KBM-7 (cell line): ENCODE data around the gene GRIN3B.

Experiments used
- DNase-seq: peaks from one replicate; pipeline ENCODE4 v3.0.0-alpha.2; 2015
- in situ Hi-C: fragments of 300-500 bp; cut with MboI; formaldehyde crosslinking; loops from 2 replicates; pipeline ENCODE4 v1.14.3; 2020; ENCODE audit warnings: low sequenced_read_pairs, low pct_unique_long_range_greater_than_20kb, mixed read lengths

Gene GRIN3B

DNA sequence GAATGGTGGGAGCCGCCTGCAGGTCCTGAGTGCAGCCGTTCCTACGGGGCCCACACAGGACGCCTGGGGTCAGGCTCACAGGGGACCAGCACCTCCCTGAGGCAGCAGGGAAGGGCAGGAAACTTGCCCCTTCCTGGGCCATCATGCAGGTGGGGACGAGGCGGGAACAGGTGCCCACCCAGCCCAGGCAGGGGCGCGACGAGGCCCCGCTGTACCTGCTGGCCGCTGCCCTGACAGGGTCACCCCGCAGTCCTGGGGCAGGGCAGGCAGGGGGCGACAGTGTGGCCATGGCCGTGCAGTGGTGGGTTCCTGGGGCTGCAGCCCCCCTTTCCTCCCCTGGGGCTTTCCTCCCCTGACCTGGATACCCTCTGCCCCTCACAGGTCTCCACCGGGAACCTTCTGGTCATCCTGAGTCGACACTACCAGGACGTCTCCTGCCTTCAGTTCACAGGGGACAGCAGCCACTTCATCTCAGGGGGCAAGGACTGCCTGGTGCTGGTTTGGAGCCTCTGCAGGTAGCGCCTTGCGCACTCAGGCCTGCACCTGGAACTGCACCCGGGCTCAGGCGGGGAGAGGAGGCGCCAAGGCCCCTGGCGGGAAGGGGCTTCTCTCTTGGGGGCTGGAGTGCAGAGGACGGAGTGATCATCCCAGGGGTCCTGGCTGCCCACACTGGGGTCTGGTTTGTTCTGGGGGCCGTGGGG, 10.7 kb upstream of the GRIN3B start:
- no peak for DNase-seq
- in situ Hi-C loops: no loop called here

- in situ Hi-C loops: no loop called here
- no peak for DNase-seq
Observed at GRCh38 chr19:990119-990571, 10.1 kb upstream of the GRIN3B start.

- in situ Hi-C loops: no loop called here
- no peak for DNase-seq
Observed at GRCh38 chr19:990746-991145, 9.5 kb upstream of the GRIN3B start.

- in situ Hi-C loops: no loop called here
- DNase-seq: no peak
Observed at GRCh38 chr19:991174-991931, 8.9 kb upstream of the GRIN3B start.

GRCh38 chr19:991932-992669, 8.1 kb upstream of the GRIN3B start:
- DNase-seq: no peak
- in situ Hi-C loops: no loop called here

GRCh38 chr19:992670-993055, 7.6 kb upstream of the GRIN3B start:
- no peak for DNase-seq
- in situ Hi-C loops: no loop called here

DNA sequence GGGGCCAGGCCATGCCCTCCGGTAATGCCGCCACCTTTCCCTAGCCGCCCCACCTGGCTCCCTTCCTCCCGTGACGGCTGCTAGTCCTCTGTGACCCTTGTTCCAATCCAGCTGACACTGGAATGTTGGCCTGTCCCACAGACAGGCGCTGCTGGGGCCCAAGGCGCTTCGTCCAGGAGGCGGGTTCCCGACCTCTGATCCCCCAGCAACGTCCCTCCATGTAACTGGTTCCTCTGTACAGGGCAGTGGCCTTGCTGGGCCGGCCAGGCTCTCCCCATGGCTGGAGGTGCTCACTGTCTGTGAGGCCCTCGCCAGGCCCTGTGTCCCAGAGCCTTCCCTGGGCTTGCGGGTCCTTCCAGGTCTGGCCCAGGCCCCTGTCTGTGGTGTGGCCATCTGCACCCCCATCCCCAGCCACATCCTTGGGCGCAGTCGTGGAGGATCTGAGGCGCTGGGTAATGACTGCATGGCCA, 6.8 kb upstream of the GRIN3B start:
- in situ Hi-C loops: no loop called here
- no peak for DNase-seq

GRCh38 chr19:993831-994393, 6.3 kb upstream of the GRIN3B start:
- DNase-seq: no peak
- in situ Hi-C loops: no loop called here

DNA sequence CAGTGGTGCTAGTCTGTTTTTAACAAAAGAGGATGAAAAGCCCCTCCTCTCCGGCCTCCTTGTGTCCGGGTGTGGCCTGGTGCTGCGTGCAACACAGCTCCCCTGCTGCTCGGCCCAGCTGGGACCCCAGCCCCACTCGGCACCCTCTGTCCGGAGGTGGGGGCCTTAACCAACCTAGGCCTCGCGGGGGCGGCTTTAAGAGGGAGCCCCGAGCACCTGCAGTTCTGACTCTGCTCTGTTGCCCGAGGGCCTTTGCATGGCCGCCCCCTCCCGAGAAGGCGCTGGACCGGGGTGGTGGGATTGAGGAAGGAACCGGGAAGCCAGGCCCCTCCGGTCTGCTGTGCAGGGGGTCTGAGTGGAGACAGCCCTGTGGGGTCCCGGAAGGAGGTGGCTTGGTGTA, 5.7 kb upstream of the GRIN3B start:
- DNase-seq: no peak
- in situ Hi-C loops: no loop called here

- DNase-seq: no peak
- in situ Hi-C loops: no loop called here
Observed at GRCh38 chr19:995051-995827, 5.0 kb upstream of the GRIN3B start.

GRCh38 chr19:996051-996838, 4.0 kb upstream of the GRIN3B start:
- DNase-seq: peak; percentile 51
- in situ Hi-C loops: no loop called here

DNA sequence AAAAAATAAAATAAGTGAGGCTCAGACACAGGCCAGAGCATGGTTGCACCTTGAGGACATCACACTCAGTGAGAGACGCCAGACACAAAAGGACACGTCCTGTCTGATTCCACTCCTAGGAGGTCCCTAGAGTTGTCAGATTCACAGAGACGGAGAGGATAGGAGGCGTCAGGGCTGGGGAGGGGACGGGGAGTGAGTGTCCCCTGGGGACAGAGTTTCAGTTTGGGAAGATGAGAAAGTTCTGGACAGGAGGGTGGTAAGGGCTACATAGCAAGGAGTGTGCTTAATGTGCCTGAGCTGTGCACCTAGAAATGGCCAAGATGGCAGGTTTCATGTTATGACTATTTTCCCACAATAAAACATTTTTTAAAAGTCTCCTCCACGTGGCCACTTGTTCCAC, 2.2 kb upstream of the GRIN3B start:
- in situ Hi-C loops: no loop called here
- DNase-seq: no peak

DNA sequence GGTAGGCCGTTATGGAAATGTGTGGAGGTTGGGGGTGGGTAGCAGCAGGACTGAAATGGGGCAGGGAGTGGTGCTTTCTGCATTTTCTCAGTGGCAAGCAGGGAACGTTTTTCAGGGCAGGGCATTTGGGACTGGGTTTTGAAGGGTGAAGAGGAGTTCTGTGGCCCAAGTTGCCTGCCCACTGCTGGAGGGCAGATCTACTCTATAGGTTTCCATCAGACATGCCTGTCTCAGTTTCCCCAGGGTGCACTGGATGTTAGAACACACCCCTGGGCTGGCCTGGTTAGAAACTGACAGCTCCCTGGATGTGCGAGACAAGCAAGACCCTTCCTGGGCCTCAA, 870 bp upstream of the GRIN3B start:
- in situ Hi-C loops: no loop called here
- DNase-seq: no peak

DNA sequence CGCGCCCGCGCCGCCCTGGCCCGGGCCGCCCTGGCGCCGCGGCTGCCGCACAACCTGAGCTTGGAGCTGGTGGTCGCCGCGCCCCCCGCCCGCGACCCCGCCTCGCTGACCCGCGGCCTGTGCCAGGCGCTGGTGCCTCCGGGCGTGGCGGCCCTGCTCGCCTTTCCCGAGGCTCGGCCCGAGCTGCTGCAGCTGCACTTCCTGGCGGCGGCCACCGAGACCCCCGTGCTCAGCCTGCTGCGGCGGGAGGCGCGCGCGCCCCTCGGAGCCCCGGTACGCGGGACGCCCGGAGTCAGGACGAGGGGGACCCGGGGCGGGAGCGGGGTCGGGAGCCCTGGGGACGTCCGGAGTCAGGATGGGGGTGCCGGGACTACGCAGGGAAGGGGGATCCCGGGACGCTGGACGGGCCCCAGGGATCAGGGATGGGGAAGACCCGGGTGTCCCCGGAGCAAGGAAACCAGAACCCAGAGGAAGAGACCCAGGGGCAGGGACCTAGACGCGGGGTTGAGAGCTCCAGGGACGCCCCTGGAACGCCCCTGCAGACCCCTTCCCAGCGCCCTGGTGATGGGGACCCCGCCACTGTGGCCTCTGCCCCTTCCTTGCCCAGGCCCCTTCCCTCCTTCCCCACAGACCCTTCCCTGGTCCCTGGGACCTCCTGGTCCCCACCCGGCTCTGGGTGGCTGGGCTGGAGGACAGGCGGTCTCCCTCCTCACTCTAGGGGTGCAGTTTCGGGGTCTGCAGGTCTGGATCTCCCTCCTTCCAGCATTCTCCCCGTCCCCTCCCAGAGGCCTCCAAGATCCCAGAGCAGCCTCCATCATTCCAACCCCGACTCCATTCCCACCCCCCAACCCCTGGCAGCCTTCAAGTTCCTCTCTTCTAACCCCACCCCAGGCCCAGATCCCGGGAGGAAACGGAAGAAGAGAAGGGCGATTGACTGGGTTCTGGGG, 645 bp downstream of the GRIN3B start:
- in situ Hi-C loops: no loop called here
- no peak for DNase-seq

DNA sequence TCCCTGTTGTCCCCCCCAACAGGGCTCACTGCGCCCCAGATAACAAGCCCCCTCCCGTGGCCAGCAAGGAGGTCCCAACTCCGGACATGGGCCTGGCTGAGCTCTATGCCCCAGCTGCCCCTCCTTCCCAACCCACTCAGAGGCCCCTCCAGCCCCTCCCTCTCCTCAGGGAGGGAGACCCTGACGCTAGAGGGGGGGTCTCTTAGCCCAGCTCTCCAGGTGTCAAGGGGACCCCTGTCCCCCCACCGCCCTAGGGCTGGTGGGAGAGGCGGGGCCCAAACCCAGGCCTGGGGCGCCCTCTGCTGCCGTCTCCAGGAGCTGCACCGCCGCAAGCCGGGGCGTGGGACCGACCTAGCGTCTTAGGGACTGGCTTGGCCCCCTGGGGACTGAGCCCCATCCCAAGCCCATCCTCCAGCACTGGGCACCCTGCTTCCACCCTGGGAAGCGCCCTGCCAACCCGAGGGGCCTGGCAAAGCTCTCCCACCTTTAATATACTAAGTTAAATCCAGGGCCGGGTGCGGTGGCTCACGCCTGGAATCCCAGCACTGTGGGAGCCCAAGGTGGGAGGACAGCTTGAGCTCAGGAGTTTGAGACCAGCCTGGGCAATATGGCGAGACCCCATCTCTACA, 1.4 kb downstream of the GRIN3B start:
- peak; percentile 62 for DNase-seq
- in situ Hi-C loops: no loop called here

GRCh38 chr19:1002600-1002999, 2.4 kb downstream of the GRIN3B start:
- in situ Hi-C loops: no loop called here
- DNase-seq: no peak

GRCh38 chr19:1003283-1003682, 3.1 kb downstream of the GRIN3B start:
- no peak for DNase-seq
- in situ Hi-C loops: no loop called here
